H9 (cell line): ENCODE results near the gene KRTAP6-2. TPM values are rescaled to one million over a fixed set of nuclear protein-coding genes. Genes with fewer than 3 reads are reported as not detected.

Source experiments
- DNase-seq: peaks from one replicate; pipeline ENCODE4 v3.0.0-alpha.2; 2017
- H2AFZ ChIP-seq: one replicate; pipeline ENCODE4 v1.6.1; 2013; ENCODE audit warnings: mild to moderate bottlenecking, low read length, control low read depth, moderate library complexity
- H2AK5ac ChIP-seq: 2 replicates; pipeline ENCODE4 v1.6.1; 2013; ENCODE audit warnings: low read length, control low read depth, mixed read lengths; ENCODE audit not compliant: insufficient read length
- H2BK120ac ChIP-seq: one replicate; pipeline ENCODE4 v1.6.1; 2013; ENCODE audit warnings: low read depth, mild to moderate bottlenecking, low read length, control low read depth, inconsistent platforms; ENCODE audit not compliant: poor library complexity, severe bottlenecking
- H2BK12ac ChIP-seq: 2 replicates; pipeline ENCODE4 v1.6.1; 2013; ENCODE audit warnings: low read length, control low read depth, mixed read lengths, low read depth; ENCODE audit not compliant: insufficient read length
- H2BK15ac ChIP-seq: 2 replicates; pipeline ENCODE4 v1.6.1; 2013; ENCODE audit warnings: low read depth, low read length, control low read depth
- H2BK20ac ChIP-seq: one replicate; pipeline ENCODE4 v1.6.1; 2013; ENCODE audit warnings: low read depth, mild to moderate bottlenecking, low read length, control low read depth, inconsistent platforms; ENCODE audit not compliant: poor library complexity, severe bottlenecking
- H2BK5ac ChIP-seq: 2 replicates; pipeline ENCODE4 v1.6.1; 2013; ENCODE audit warnings: low read length, control low read depth, mixed read lengths; ENCODE audit not compliant: insufficient read length
- H3K14ac ChIP-seq: 2 replicates; pipeline ENCODE4 v1.6.1; 2013; ENCODE audit warnings: low read length, control low read depth; ENCODE audit not compliant: insufficient read depth
- H3K18ac ChIP-seq: 2 replicates; pipeline ENCODE4 v1.6.1; 2013; ENCODE audit warnings: low read depth, mild to moderate bottlenecking, mixed read lengths, low read length, control low read depth; ENCODE audit not compliant: insufficient read length
- H3K23ac ChIP-seq: 2 replicates; pipeline ENCODE4 v1.6.1; 2013; ENCODE audit warnings: low read length, control low read depth, mixed read lengths, low read depth; ENCODE audit not compliant: insufficient read length
- H3K23me2 ChIP-seq: 2 replicates; pipeline ENCODE4 v1.6.1; 2013; ENCODE audit warnings: low read depth, mild to moderate bottlenecking, mixed read lengths, low read length, control low read depth; ENCODE audit not compliant: insufficient read length, poor library complexity, severe bottlenecking
- H3K27ac ChIP-seq: 2 replicates; pipeline ENCODE4 v1.5.1; 2013; ENCODE audit warnings: low read length, control low read depth, mixed read lengths, low read depth; ENCODE audit not compliant: insufficient read length
- H3K27me3 ChIP-seq: 2 replicates; pipeline ENCODE4 v1.6.1; 2013; ENCODE audit warnings: low read length, control low read depth, inconsistent platforms; ENCODE audit not compliant: insufficient read depth
- H3K4ac ChIP-seq: 2 replicates; pipeline ENCODE4 v1.6.1; 2013; ENCODE audit warnings: low read depth, mild to moderate bottlenecking, control low read depth, inconsistent platforms, low read length, moderate library complexity
- H3K4me1 ChIP-seq: 2 replicates; pipeline ENCODE4 v1.6.1; 2013; ENCODE audit warnings: low read length, control low read depth, inconsistent platforms; ENCODE audit not compliant: insufficient read depth
- H3K4me2 ChIP-seq: 2 replicates; pipeline ENCODE4 v1.6.1; 2013; ENCODE audit warnings: low read length, control low read depth, mixed read lengths; ENCODE audit not compliant: insufficient read length, insufficient read depth
- H3K56ac ChIP-seq: 2 replicates; pipeline ENCODE4 v1.6.1; 2013; ENCODE audit warnings: low read depth, mild to moderate bottlenecking, mixed read lengths, low read length, control low read depth; ENCODE audit not compliant: insufficient read length
- H3K79me1 ChIP-seq: 2 replicates; pipeline ENCODE4 v1.6.1; 2013; ENCODE audit warnings: low read depth, mild to moderate bottlenecking, moderate library complexity, low read length, control low read depth, inconsistent platforms; ENCODE audit not compliant: insufficient read depth, poor library complexity, severe bottlenecking
- H3K79me2 ChIP-seq: 2 replicates; pipeline ENCODE4 v1.6.1; 2013; ENCODE audit warnings: low read length, control low read depth, inconsistent platforms; ENCODE audit not compliant: insufficient read depth
- H3K9ac ChIP-seq: 2 replicates; pipeline ENCODE4 v1.6.1; 2013; ENCODE audit warnings: low read length, control low read depth, mixed read lengths; ENCODE audit not compliant: insufficient read length; ENCODE audit errors: extremely low read depth
- H3K9me3 ChIP-seq: one replicate; pipeline ENCODE4 v1.6.1; 2013; ENCODE audit warnings: low read depth, low read length, inconsistent platforms; ENCODE audit not compliant: control insufficient read depth
- H3T11ph ChIP-seq: one replicate; pipeline ENCODE4 v1.6.1; 2013; ENCODE audit warnings: mild to moderate bottlenecking, low read length, control low read depth, inconsistent platforms
- H4K20me1 ChIP-seq: one replicate; pipeline ENCODE4 v1.6.1; 2013; ENCODE audit not compliant: control insufficient read depth, insufficient read length, insufficient read depth
- H4K5ac ChIP-seq: 2 replicates; pipeline ENCODE4 v1.6.1; 2013; ENCODE audit warnings: low read depth, mild to moderate bottlenecking, mixed read lengths, low read length, control low read depth; ENCODE audit not compliant: insufficient read length
- H4K8ac ChIP-seq: replicated peaks from 2 replicates; pipeline ENCODE4 v1.6.1; 2013; ENCODE audit warnings: low read length, control low read depth, mixed read lengths, low read depth; ENCODE audit not compliant: insufficient read length
- H4K91ac ChIP-seq: 2 replicates; pipeline ENCODE4 v1.6.1; 2013; ENCODE audit warnings: low read depth, mild to moderate bottlenecking, moderate library complexity, mixed read lengths, low read length, control low read depth; ENCODE audit not compliant: insufficient read length
- H3K27ac Mint-ChIP-seq, 3 experiments: 2 replicates in 2 of 3; 3 replicates in 1 of 3; pipeline ENCODE4 v1.8.0; 2020 to 2021; ENCODE audit warnings: mixed read lengths in 3 of 3, mild to moderate bottlenecking in 1 of 3, moderate library complexity in 1 of 3
- H3K27me3 Mint-ChIP-seq: 2 replicates; pipeline ENCODE4 v1.8.0; 2021; ENCODE audit warnings: low read depth, mild to moderate bottlenecking, moderate library complexity, mixed read lengths
- H3K36me3 Mint-ChIP-seq, 3 experiments: 2 replicates in 2 of 3; 3 replicates in 1 of 3; pipeline ENCODE4 v1.8.0; 2020 to 2021; ENCODE audit warnings: low read depth in 3 of 3, mixed read lengths in 3 of 3; ENCODE audit not compliant: insufficient read depth in 1 of 3
- H3K4me1 Mint-ChIP-seq, 2 experiments: 2 replicates each; pipeline ENCODE4 v1.8.0; 2020; ENCODE audit warnings: mixed read lengths in 2 of 2
- H3K4me3 Mint-ChIP-seq, 2 experiments: 2 replicates in 1 of 2; 3 replicates in 1 of 2; pipeline ENCODE4 v1.8.0; 2020 to 2021; ENCODE audit warnings: mild to moderate bottlenecking in 2 of 2, mixed read lengths in 2 of 2, moderate library complexity in 1 of 2
- H3K9me3 Mint-ChIP-seq, 2 experiments: 2 replicates in 1 of 2; 3 replicates in 1 of 2; pipeline ENCODE4 v1.8.0; 2020; ENCODE audit warnings: mild to moderate bottlenecking in 2 of 2, mixed read lengths in 2 of 2, moderate library complexity in 1 of 2
- WGBS: extraction: QIAGEN DNeasy Blood & Tissue Kit; methylation state at CpG from one replicate; pipeline ENCODE4 v1.1.7; 2013; ENCODE audit warnings: missing lambda C conversion rate, low lambda C conversion rate, mixed read lengths; ENCODE audit not compliant: insufficient read length; ENCODE audit errors: extremely low coverage; 5-methylcytosine and 5-hydroxymethylcytosine counted together
- total RNA-seq: library from RNA; stranded (reverse); gene quantifications from 2 replicates; pipeline ENCODE4 v1.2.1, GENCODE V29; 2021
- TF ChIP-seq, protein P1 (sequence below): fragments of 200-600 bp; sonication (generic); conservative IDR thresholded peaks from 3 replicates; pipeline ENCODE4 v1.8.0; 2021; ENCODE audit warnings: antibody characterized with exemption, mild to moderate bottlenecking

KRTAP6-2 gene
- total RNA-seq, 1 experiment from 2014 or later = not detected

DNA sequence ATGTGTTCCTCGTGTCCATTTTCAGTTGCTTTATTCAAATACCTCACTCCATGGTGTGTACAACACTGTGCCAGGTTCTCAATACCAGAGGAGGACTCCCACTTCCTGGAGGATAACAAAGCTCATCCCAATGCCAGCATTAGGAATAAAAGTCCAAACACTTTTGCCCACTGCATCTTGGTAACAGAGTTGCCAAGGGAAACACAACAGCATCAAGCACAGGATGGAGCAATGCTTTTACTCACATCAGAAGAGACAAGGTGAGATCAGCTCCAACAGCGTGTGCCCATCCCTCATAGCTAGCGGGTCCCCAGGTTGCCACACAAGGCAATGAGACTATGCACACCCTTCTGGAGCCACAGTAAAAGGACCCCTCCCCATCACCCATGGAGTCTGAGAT, 24.7 kb upstream of the KRTAP6-2 start:
- H4K5ac ChIP-seq = no peak overlapping the region
- H3T11ph ChIP-seq = no peak overlapping the region
- peaks cover 13 to 38% of the 10 kb centered on the region in 2 experiments for H3K9me3 Mint-ChIP-seq
- H3K18ac ChIP-seq = no peak overlapping the region
- peaks cover 2% of the 10 kb centered on the region for H3K27me3 Mint-ChIP-seq
- H3K27ac Mint-ChIP-seq = no peak overlapping the region
- no peak overlapping the region for H2AK5ac ChIP-seq
- no peak overlapping the region for H3K4me3 Mint-ChIP-seq
- no peak for DNase-seq
- H2BK15ac ChIP-seq = no peak overlapping the region
- no CpG with 5 or more reads among the region's 3 CpGs for WGBS
- no peak overlapping the region for H3K4me2 ChIP-seq
- no peak overlapping the region for H3K9ac ChIP-seq
- no peaks in the 10 kb centered on the region for H3K79me2 ChIP-seq
- H3K27me3 ChIP-seq = no peaks in the 10 kb centered on the region
- no peaks in the 10 kb centered on the region for H3K23me2 ChIP-seq
- H4K91ac ChIP-seq = no peak overlapping the region
- 0 out of 2 replicates have a peak, but pooled peaks cover 3% of the 10 kb centered on the region for H3K4me1 ChIP-seq
- no peaks in the 10 kb centered on the region for H3K79me1 ChIP-seq
- H2BK12ac ChIP-seq = no peak overlapping the region
- no peak overlapping the region for H4K8ac ChIP-seq
- H2BK5ac ChIP-seq = no peak overlapping the region
- no peak overlapping the region for H3K14ac ChIP-seq
- no peak overlapping the region for H2AFZ ChIP-seq
- H3K56ac ChIP-seq = no peak overlapping the region
- no peak overlapping the region for H3K23ac ChIP-seq
- peaks cover 6 to 19% (median 16%) of the 10 kb centered on the region in 3 experiments for H3K36me3 Mint-ChIP-seq
- H3K9me3 ChIP-seq = no peaks in the 10 kb centered on the region
- no peaks in the 10 kb centered on the region for H4K20me1 ChIP-seq
- H3K4ac ChIP-seq = no peak overlapping the region
- no peak overlapping the region for H2BK20ac ChIP-seq
- H3K27ac ChIP-seq = no peak overlapping the region
- no peak overlapping the region for H2BK120ac ChIP-seq
- TF ChIP-seq, protein P1, sequence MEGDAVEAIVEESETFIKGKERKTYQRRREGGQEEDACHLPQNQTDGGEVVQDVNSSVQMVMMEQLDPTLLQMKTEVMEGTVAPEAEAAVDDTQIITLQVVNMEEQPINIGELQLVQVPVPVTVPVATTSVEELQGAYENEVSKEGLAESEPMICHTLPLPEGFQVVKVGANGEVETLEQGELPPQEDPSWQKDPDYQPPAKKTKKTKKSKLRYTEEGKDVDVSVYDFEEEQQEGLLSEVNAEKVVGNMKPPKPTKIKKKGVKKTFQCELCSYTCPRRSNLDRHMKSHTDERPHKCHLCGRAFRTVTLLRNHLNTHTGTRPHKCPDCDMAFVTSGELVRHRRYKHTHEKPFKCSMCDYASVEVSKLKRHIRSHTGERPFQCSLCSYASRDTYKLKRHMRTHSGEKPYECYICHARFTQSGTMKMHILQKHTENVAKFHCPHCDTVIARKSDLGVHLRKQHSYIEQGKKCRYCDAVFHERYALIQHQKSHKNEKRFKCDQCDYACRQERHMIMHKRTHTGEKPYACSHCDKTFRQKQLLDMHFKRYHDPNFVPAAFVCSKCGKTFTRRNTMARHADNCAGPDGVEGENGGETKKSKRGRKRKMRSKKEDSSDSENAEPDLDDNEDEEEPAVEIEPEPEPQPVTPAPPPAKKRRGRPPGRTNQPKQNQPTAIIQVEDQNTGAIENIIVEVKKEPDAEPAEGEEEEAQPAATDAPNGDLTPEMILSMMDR = no peak
- H3K4me1 Mint-ChIP-seq = no peaks in the 10 kb centered on the region
